ENCODE results near the gene SATB2. TPM values are rescaled to one million over a fixed set of nuclear protein-coding genes. Genes with fewer than 3 reads are reported as not detected.
A peak's percentile ranks its signal among the peaks of the same experiment; 100 is the strongest.

SATB2 gene
- total RNA-seq, 1 donor from 2014 or later, result 1.6 TPM

- no peak for TF ChIP-seq CTCF (IDR thresholded peaks at IDR 0.05; ENCODE audit: insufficient read depth, low read length, severe bottlenecking)
- no peak for DNase-seq (ENCODE audit: low read depth)
- Histone ChIP-seq H3K27me3 (ENCODE audit: control insufficient read depth, insufficient read depth, low read length) (no peaks in the 10 kb centered on the region), H3K36me3 (ENCODE audit: control insufficient read depth, insufficient read depth, low read length) (no peaks in the 10 kb centered on the region), H3K4me3 (ENCODE audit: low read depth, low read length) (no peak overlapping the region)
- FAIRE-seq, result no peak
Measured at GRCh38 chr2:199414001-199414400, 43.7 kb downstream of the SATB2 start.

GRCh38 chr2:199409759-199410529, 47.8 kb downstream of the SATB2 start:
- DNase-seq (ENCODE audit: low read depth) (no peak), FAIRE-seq (no peak)
- H3K36me3 ChIP-seq (ENCODE audit: control insufficient read depth, insufficient read depth, low read length), result no peaks in the 10 kb centered on the region
- no peak overlapping the region for H3K4me3 ChIP-seq (ENCODE audit: low read depth, low read length)
- no peak for TF ChIP-seq CTCF (IDR thresholded peaks at IDR 0.05; ENCODE audit: insufficient read depth, low read length, severe bottlenecking)
- H3K27me3 ChIP-seq (ENCODE audit: control insufficient read depth, insufficient read depth, low read length), result no peaks in the 10 kb centered on the region

- no peak for FAIRE-seq
- Histone ChIP-seq H3K27me3 (ENCODE audit: control insufficient read depth, insufficient read depth, low read length) (no peaks in the 10 kb centered on the region), H3K36me3 (ENCODE audit: control insufficient read depth, insufficient read depth, low read length) (no peaks in the 10 kb centered on the region), H3K4me3 (ENCODE audit: low read depth, low read length) (no peak overlapping the region)
- no peak for DNase-seq (ENCODE audit: low read depth)
- no peak for TF ChIP-seq CTCF (IDR thresholded peaks at IDR 0.05; ENCODE audit: insufficient read depth, low read length, severe bottlenecking)
Measured at GRCh38 chr2:199407421-199407820, 50.3 kb downstream of the SATB2 start.

- no peak for TF ChIP-seq CTCF (IDR thresholded peaks at IDR 0.05; ENCODE audit: insufficient read depth, low read length, severe bottlenecking)
- H3K27me3 ChIP-seq (ENCODE audit: control insufficient read depth, insufficient read depth, low read length), result no peaks in the 10 kb centered on the region
- H3K4me3 ChIP-seq (ENCODE audit: low read depth, low read length), result no peak overlapping the region
- FAIRE-seq, result no peak
- H3K36me3 ChIP-seq (ENCODE audit: control insufficient read depth, insufficient read depth, low read length), result no peaks in the 10 kb centered on the region
- DNase-seq (ENCODE audit: low read depth), result no peak
Measured at GRCh38 chr2:199405241-199405640, 52.5 kb downstream of the SATB2 start.

GRCh38 chr2:199404841-199405240, 52.9 kb downstream of the SATB2 start:
- Histone ChIP-seq H3K27me3 (ENCODE audit: control insufficient read depth, insufficient read depth, low read length) (no peaks in the 10 kb centered on the region), H3K4me3 (ENCODE audit: low read depth, low read length) (no peak overlapping the region), H3K36me3 (ENCODE audit: control insufficient read depth, insufficient read depth, low read length) (no peaks in the 10 kb centered on the region)
- FAIRE-seq, result no peak
- peak; percentile 18 for DNase-seq (ENCODE audit: low read depth)
- TF ChIP-seq CTCF (IDR thresholded peaks at IDR 0.05; ENCODE audit: insufficient read depth, low read length, severe bottlenecking), result no peak

GRCh38 chr2:199395311-199395710, 62.4 kb downstream of the SATB2 start:
- H3K4me3 ChIP-seq (ENCODE audit: low read depth, low read length), result no peak overlapping the region
- no peak for TF ChIP-seq CTCF (IDR thresholded peaks at IDR 0.05; ENCODE audit: insufficient read depth, low read length, severe bottlenecking)
- FAIRE-seq (no peak), DNase-seq (ENCODE audit: low read depth) (no peak)
- H3K36me3 ChIP-seq (ENCODE audit: control insufficient read depth, insufficient read depth, low read length), result no peaks in the 10 kb centered on the region
- no peaks in the 10 kb centered on the region for H3K27me3 ChIP-seq (ENCODE audit: control insufficient read depth, insufficient read depth, low read length)
